ENCODE data around the gene AKAIN1.
A peak's percentile ranks its signal among the peaks of the same experiment; 100 is the strongest.

AKAIN1 gene

GRCh38 chr18:5197032-5197434 is at the start of gene AKAIN1:
AKAIN1 (minus strand) TSS chr18:5197257; CDS start chr18:5197053, 204 bp downstream.
- no peak for DNase-seq (ENCODE audit: low spot score)

- DNase-seq (ENCODE audit: low spot score), result no peak
Observed at GRCh38 chr18:5244941-5245340, 47.9 kb upstream of the AKAIN1 start.

- DNase-seq (ENCODE audit: low spot score), result no peak
Observed at GRCh38 chr18:5239447-5239846, 42.4 kb upstream of the AKAIN1 start.

GRCh38 chr18:5238371-5238976 is 41.4 kb upstream of the AKAIN1 start:
- peak; percentile 24 for DNase-seq (ENCODE audit: low spot score)

- peak; percentile 83 for DNase-seq (ENCODE audit: low spot score)
Observed at GRCh38 chr18:5237723-5238370, 40.8 kb upstream of the AKAIN1 start.

- DNase-seq (ENCODE audit: low spot score), result peak; percentile 10
Observed at GRCh38 chr18:5237083-5237722, 40.1 kb upstream of the AKAIN1 start.

- no peak for DNase-seq (ENCODE audit: low spot score)
Observed at GRCh38 chr18:5214583-5215351, 17.7 kb upstream of the AKAIN1 start.

GRCh38 chr18:5207471-5208150 is 10.6 kb upstream of the AKAIN1 start:
- DNase-seq (ENCODE audit: low spot score), result no peak

- no peak for DNase-seq (ENCODE audit: low spot score)
Observed at GRCh38 chr18:5198311-5198710, 1.3 kb upstream of the AKAIN1 start.

GRCh38 chr18:5197461-5197860 is 404 bp upstream of the AKAIN1 start:
- DNase-seq (ENCODE audit: low spot score), result no peak

- DNase-seq (ENCODE audit: low spot score), result no peak
Observed at GRCh38 chr18:5196253-5197031, 615 bp downstream of the AKAIN1 start.

GRCh38 chr18:5195656-5196055 is 1.4 kb downstream of the AKAIN1 start:
- no peak for DNase-seq (ENCODE audit: low spot score)

- DNase-seq (ENCODE audit: low spot score), result no peak
Observed at GRCh38 chr18:5180254-5180653, 16.8 kb downstream of the AKAIN1 start.

- no peak for DNase-seq (ENCODE audit: low spot score)
Observed at GRCh38 chr18:5178519-5178918, 18.5 kb downstream of the AKAIN1 start.

- no peak for DNase-seq (ENCODE audit: low spot score)
Observed at GRCh38 chr18:5175378-5175777, 21.7 kb downstream of the AKAIN1 start.

GRCh38 chr18:5173646-5174045 is 23.4 kb downstream of the AKAIN1 start:
- no peak for DNase-seq (ENCODE audit: low spot score)

GRCh38 chr18:5173236-5173635 is 23.8 kb downstream of the AKAIN1 start:
- no peak for DNase-seq (ENCODE audit: low spot score)

- no peak for DNase-seq (ENCODE audit: low spot score)
Observed at GRCh38 chr18:5167831-5168230, 29.2 kb downstream of the AKAIN1 start.

GRCh38 chr18:5166606-5167280 is 30.3 kb downstream of the AKAIN1 start:
- no peak for DNase-seq (ENCODE audit: low spot score)

- no peak for DNase-seq (ENCODE audit: low spot score)
Observed at GRCh38 chr18:5164903-5165302, 32.2 kb downstream of the AKAIN1 start.

- no peak for DNase-seq (ENCODE audit: low spot score)
Observed at GRCh38 chr18:5162111-5162510, 34.9 kb downstream of the AKAIN1 start.

All from CD4-positive, alpha-beta T cell treated with Interleukin-15 for 4 hours (primary cell).